Suppressor macrophage treated with lipopolysaccharide for 4 hours (primary cell): Measurements from ENCODE around the gene RALGPS1.

Experiments used
- DNase-seq: peaks from one replicate; pipeline ENCODE4 v3.0.0-alpha.2; 2020

The RALGPS1 gene

GRCh38 chr9:127084076-127085039 is 169.8 kb downstream of the RALGPS1 start:
- no peak for DNase-seq

GRCh38 chr9:127085186-127085585 is 170.6 kb downstream of the RALGPS1 start:
- no peak for DNase-seq

GRCh38 chr9:127086771-127087170 is 172.2 kb downstream of the RALGPS1 start:
- DNase-seq = no peak

GRCh38 chr9:127087411-127087810 is 172.8 kb downstream of the RALGPS1 start:
- no peak for DNase-seq

GRCh38 chr9:127087836-127088235 is 173.3 kb downstream of the RALGPS1 start:
- DNase-seq = no peak

GRCh38 chr9:127088724-127089615 is 174.4 kb downstream of the RALGPS1 start:
- no peak for DNase-seq

- no peak for DNase-seq
Observed at GRCh38 chr9:127089631-127090081, 175.1 kb downstream of the RALGPS1 start.

- no peak for DNase-seq
Observed at GRCh38 chr9:127090341-127090985, 175.9 kb downstream of the RALGPS1 start.

- DNase-seq = no peak
Observed at GRCh38 chr9:127091526-127091925, 176.9 kb downstream of the RALGPS1 start.

GRCh38 chr9:127092041-127092608 is 177.5 kb downstream of the RALGPS1 start:
- no peak for DNase-seq

- no peak for DNase-seq
Observed at GRCh38 chr9:127093319-127094020, 178.9 kb downstream of the RALGPS1 start.

- no peak for DNase-seq
Observed at GRCh38 chr9:127095411-127095810, 180.8 kb downstream of the RALGPS1 start.

- no peak for DNase-seq
Observed at GRCh38 chr9:127096208-127096607, 181.6 kb downstream of the RALGPS1 start.

- no peak for DNase-seq
Observed at GRCh38 chr9:127097683-127098082, 183.1 kb downstream of the RALGPS1 start.

- no peak for DNase-seq
Observed at GRCh38 chr9:127098916-127099553, 184.5 kb downstream of the RALGPS1 start.

- no peak for DNase-seq
Observed at GRCh38 chr9:127099664-127100063, 185.1 kb downstream of the RALGPS1 start.

GRCh38 chr9:127102176-127102575 is 187.6 kb downstream of the RALGPS1 start:
- DNase-seq = no peak

GRCh38 chr9:127102788-127103187 is 188.2 kb downstream of the RALGPS1 start:
- DNase-seq = no peak

GRCh38 chr9:127104581-127105311 is 190.2 kb downstream of the RALGPS1 start:
- DNase-seq = no peak

GRCh38 chr9:127105805-127106465 is 191.4 kb downstream of the RALGPS1 start:
- no peak for DNase-seq
